ENCODE measurements around the gene GSG1.

DNA sequence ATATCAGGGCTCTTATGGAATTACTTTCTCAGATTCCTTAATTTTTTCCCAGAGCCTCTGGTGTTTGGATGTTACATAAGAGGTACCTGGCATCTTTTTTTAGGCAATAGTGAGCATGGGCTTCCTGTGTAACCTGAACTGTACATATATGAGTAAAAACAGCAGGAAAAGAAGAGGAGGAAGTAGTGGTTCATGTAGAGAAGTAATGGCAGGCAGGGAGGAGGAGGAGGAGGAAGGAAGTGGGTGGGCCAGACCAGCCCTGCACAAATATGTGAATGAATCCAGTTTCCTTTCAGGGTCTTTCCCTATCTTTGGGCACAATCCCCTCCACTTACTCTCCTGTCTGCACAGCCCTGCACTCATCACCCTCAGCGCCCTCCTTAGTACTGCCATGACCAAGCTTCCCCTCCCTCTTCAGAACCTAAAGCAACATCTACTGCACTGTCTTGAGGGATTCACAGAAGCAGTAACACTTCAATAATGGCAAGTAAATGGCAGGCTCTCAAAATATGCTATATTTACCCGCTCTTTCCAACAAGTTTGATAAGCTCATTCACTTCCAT, 40.9 kb upstream of the GSG1 start:
- TF ChIP-seq, protein P1, sequence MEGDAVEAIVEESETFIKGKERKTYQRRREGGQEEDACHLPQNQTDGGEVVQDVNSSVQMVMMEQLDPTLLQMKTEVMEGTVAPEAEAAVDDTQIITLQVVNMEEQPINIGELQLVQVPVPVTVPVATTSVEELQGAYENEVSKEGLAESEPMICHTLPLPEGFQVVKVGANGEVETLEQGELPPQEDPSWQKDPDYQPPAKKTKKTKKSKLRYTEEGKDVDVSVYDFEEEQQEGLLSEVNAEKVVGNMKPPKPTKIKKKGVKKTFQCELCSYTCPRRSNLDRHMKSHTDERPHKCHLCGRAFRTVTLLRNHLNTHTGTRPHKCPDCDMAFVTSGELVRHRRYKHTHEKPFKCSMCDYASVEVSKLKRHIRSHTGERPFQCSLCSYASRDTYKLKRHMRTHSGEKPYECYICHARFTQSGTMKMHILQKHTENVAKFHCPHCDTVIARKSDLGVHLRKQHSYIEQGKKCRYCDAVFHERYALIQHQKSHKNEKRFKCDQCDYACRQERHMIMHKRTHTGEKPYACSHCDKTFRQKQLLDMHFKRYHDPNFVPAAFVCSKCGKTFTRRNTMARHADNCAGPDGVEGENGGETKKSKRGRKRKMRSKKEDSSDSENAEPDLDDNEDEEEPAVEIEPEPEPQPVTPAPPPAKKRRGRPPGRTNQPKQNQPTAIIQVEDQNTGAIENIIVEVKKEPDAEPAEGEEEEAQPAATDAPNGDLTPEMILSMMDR (IDR thresholded peaks at IDR 0.05) = no peak
- no peak for TF ChIP-seq POLR2A (IDR thresholded peaks at IDR 0.05)

Measured in heart left ventricle (tissue), 13 donors.